ENCODE results near the gene CCDC178. TPM values are rescaled to one million over a fixed set of nuclear protein-coding genes. Genes with fewer than 3 reads are reported as not detected.

CCDC178 gene
- total RNA-seq, 2 experiments from 2014 or later = not detected

DNA sequence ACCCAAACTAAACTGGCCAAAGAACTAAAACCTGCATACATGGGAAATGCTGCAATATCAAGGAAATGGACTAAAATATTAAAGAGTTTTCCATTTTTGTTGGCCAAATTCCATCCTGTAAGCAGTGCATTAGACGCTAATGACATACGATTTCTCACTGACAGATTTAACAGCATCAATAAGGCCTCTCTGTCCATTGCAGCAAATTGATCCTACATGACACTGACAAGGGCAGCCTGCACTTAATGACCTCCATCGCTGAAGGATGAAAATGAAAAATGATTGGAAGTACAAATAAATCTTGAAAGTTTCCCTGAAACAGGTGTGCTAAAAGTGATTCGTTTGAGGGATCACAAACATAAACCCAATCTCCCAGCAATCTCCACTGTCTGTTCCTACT is 350.1 kb downstream of the CCDC178 start:
- no peak overlapping the region for H3K4me3 Mint-ChIP-seq

DNA sequence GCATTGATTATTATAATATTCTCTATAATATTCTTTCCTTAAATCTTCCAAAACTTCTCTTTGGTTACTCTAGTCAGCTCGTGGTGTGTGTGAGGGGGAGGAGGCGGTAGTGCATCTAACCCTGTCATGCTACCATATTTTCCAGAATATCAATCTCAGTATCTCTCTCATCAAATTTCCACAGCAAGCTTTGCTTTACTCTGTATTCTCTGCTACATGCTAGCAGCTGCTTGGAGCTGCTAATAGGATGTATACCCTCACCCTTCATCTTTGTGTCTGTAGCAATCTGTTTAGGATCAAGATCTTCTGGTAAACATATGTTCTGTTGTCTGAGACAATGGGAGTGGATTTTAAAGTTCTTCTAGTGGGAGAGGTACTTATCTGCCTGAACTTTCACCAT is 363.9 kb downstream of the CCDC178 start:
- intact Hi-C loops (cut with micrococcal nuclease) = no loop called here
- ChIA-PET POLR2A (no interaction called here), CTCF (no interaction called here)
- H3K27me3 Mint-ChIP-seq = no peaks in the 10 kb centered on the region
- H3K4me1 Mint-ChIP-seq (ENCODE audit: low read depth) = no peaks in the 10 kb centered on the region
- no peak overlapping the region for H3K27ac Mint-ChIP-seq
- no peaks in the 10 kb centered on the region for H3K36me3 Mint-ChIP-seq
- no peak overlapping the region for H3K4me3 Mint-ChIP-seq
- H3K9me3 Mint-ChIP-seq = peaks cover 8% of the 10 kb centered on the region
- no peak for DNase-seq

More for the DNA sequence above, 350.1 kb downstream of the CCDC178 start:
- intact Hi-C loops (cut with micrococcal nuclease) = no loop called here
- CTCF ChIA-PET = no interaction called here
- POLR2A ChIA-PET = no interaction called here
- Mint-ChIP-seq H3K27ac (no peak overlapping the region), H3K9me3 (peaks cover 3% of the 10 kb centered on the region), H3K27me3 (no peaks in the 10 kb centered on the region), H3K4me1 (ENCODE audit: low read depth) (no peaks in the 10 kb centered on the region), H3K36me3 (no peaks in the 10 kb centered on the region)
- DNase-seq = no peak

DNA sequence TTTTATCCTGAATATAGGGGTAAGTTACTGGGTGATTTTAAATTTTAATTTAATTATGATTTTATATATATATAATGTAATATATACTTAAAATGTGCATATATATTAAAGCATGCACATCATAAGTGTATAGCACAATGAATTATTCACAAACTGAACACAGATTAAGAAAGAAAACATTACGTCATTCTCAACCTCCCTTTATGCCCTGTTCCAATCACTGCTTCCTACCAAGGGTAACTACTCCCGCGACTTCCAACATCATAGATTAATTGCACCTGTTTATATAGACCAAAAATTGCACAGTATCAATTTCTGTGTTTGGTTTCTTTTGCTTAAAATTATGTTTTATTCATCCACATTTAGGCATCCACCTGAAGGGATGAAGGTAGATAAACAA is 366.4 kb downstream of the CCDC178 start:
- Mint-ChIP-seq H3K4me3 (no peak overlapping the region), H3K9me3 (peaks cover 10% of the 10 kb centered on the region), H3K36me3 (no peaks in the 10 kb centered on the region), H3K4me1 (ENCODE audit: low read depth) (no peaks in the 10 kb centered on the region), H3K27me3 (no peaks in the 10 kb centered on the region), H3K27ac (no peak overlapping the region)
- CTCF ChIA-PET = no interaction called here
- DNase-seq = no peak
- intact Hi-C loops (cut with micrococcal nuclease) = no loop called here
- POLR2A ChIA-PET = no interaction called here

DNA sequence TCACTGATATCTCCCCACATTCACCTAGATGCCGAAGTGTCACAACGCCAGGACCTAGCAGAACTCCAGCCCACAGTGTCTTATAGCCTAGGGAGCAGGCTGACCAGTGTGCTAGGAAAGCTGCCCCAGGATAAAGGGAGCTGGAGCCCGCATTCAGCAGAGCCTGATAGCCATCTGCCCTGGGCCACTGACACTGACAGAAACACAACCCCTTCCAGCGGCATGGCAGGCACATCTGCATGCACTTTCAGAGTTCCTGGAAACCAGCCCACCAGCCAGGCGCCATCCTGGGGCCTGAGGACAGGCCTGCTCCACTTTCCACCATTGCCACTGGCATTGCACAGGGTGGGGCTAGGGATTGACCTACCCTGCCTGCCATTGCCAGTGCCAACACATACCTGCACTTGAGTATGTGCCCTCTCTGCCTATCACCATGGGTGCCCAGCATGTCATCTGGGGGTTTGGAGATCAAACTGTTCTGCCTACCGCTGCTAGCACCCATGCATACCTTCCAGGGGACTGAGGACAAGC is 377.6 kb downstream of the CCDC178 start:
- H3K9me3 Mint-ChIP-seq = peaks cover 19% of the 10 kb centered on the region
- no peak overlapping the region for H3K4me3 Mint-ChIP-seq
- H3K27me3 Mint-ChIP-seq = no peaks in the 10 kb centered on the region
- DNase-seq = no peak
- intact Hi-C loops (cut with micrococcal nuclease) = no loop called here
- no peak overlapping the region for H3K27ac Mint-ChIP-seq
- H3K36me3 Mint-ChIP-seq = no peaks in the 10 kb centered on the region
- CTCF ChIA-PET = no interaction called here
- POLR2A ChIA-PET = no interaction called here
- H3K4me1 Mint-ChIP-seq (ENCODE audit: low read depth) = no peaks in the 10 kb centered on the region

DNA sequence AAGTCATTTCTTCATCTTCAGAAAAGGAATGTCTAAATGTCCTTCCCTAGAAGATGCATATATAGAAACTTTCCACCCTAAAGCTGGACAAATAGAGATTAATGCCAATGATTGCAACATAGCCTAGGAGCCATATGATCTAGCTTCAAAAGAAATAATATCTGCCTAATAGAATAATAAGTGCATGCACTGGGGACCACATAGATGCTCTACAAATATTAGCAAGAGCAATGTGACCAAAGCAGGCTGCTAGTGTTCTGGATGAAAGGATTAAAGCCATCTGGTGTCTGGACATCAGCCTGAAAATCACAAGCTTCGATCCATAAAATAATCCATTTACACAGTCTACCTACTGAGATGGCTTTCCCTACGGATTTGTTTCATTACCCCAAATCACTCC is 387.6 kb downstream of the CCDC178 start:
- DNase-seq = no peak
- Mint-ChIP-seq H3K27ac (no peak overlapping the region), H3K4me1 (ENCODE audit: low read depth) (no peaks in the 10 kb centered on the region), H3K27me3 (no peaks in the 10 kb centered on the region), H3K36me3 (no peaks in the 10 kb centered on the region), H3K4me3 (no peak overlapping the region), H3K9me3 (peaks cover 2% of the 10 kb centered on the region)
- intact Hi-C loops (cut with micrococcal nuclease) = no loop called here
- ChIA-PET CTCF (no interaction called here), POLR2A (no interaction called here)

DNA sequence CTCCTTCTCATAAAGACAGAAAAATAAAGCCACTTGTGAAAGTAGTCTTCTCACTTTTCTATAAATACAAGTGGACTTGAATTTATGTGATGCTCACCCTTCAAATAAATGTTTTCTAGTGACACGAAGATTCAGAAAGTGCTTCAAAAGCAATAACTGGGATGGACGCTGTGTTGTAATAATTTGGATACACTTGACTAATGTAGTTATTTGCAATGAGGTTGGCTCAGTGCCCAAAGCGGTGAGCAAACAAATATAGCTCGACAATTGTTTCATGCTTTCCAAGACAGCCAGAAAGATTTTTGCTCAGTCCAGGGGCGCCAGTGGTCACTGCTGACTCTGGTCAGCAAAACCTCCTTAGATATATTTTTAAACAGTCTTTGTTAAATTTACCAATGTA is 389.1 kb downstream of the CCDC178 start:
- intact Hi-C loops (cut with micrococcal nuclease) = no loop called here

DNA sequence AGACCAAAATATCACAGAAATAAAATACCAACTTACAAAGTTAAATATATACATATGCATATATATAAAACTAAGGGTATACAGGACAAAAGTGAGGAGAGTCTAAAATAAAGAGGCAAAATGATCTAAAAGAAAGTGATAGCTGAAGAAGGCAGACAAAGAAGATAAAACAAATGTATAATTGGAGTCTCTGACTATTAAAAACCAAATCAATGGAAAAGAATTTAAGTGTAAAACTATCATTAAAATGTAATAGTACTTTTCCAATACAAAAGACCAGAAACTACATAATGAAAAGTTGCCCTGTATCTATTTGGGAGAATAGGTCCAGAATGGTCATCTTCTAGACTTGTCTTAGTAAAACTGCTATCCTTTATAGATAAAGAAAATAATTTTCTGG is 400.3 kb downstream of the CCDC178 start:
- Mint-ChIP-seq H3K27me3 (no peaks in the 10 kb centered on the region), H3K9me3 (peaks cover 5% of the 10 kb centered on the region), H3K27ac (no peak overlapping the region), H3K4me3 (no peak overlapping the region), H3K4me1 (ENCODE audit: low read depth) (no peaks in the 10 kb centered on the region), H3K36me3 (no peaks in the 10 kb centered on the region)
- intact Hi-C loops (cut with micrococcal nuclease) = no loop called here
- no peak for DNase-seq
- POLR2A ChIA-PET = no interaction called here
- CTCF ChIA-PET = no interaction called here

More for the DNA sequence above, 389.1 kb downstream of the CCDC178 start:
- ChIA-PET POLR2A (no interaction called here), CTCF (no interaction called here)
- Mint-ChIP-seq H3K9me3 (peaks cover 2% of the 10 kb centered on the region), H3K36me3 (no peaks in the 10 kb centered on the region), H3K4me3 (no peak overlapping the region), H3K4me1 (ENCODE audit: low read depth) (no peaks in the 10 kb centered on the region), H3K27ac (no peak overlapping the region), H3K27me3 (no peaks in the 10 kb centered on the region)
- DNase-seq = no peak

DNA sequence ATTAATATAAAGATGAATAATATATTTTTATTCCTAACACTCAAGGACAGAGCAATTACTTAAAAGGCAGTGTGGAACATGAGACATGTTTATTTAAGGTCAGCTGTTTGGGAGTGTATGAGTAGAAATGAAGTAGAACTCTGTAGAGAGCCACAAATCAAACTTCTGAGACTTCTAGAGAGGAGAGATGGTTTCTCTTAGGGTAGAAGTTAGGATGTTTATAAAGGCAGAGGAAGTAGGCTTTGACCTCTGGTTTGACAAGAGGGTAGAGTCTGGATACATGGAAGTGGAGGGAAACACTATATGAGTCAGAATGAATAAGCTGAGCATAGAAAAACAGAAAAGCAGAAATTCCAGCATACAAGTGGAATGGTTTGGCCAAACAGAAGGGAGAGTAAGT is 405.6 kb downstream of the CCDC178 start:
- intact Hi-C loops (cut with micrococcal nuclease) = no loop called here
- Mint-ChIP-seq H3K27ac (no peak overlapping the region), H3K36me3 (no peaks in the 10 kb centered on the region), H3K4me1 (ENCODE audit: low read depth) (no peaks in the 10 kb centered on the region), H3K4me3 (no peak overlapping the region), H3K27me3 (no peaks in the 10 kb centered on the region), H3K9me3 (no peaks in the 10 kb centered on the region)
- ChIA-PET CTCF (no interaction called here), POLR2A (no interaction called here)
- no peak for DNase-seq

DNA sequence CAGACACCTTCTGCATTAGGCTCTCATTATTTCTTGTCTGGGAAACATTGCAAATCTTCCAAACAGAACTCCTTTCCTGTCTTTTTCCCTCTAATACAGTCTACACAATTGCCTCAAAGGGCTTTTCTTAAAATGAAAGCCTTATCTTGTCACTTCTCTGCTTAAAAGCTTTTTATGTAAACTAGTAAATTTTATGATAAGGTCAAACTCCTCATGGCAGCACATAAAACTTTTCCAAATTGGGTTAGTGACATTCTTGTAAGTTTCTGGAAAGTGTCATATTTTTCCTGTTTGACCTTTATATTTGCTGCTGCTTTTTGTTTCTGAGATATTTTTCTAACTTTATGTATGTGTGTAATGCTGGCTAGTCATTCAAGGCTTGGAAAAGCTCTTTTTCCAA is 406.3 kb downstream of the CCDC178 start:
- ChIA-PET CTCF (no interaction called here), POLR2A (no interaction called here)
- DNase-seq = no peak
- intact Hi-C loops (cut with micrococcal nuclease) = no loop called here
- Mint-ChIP-seq H3K27ac (no peak overlapping the region), H3K36me3 (no peaks in the 10 kb centered on the region), H3K27me3 (no peaks in the 10 kb centered on the region), H3K4me3 (no peak overlapping the region), H3K4me1 (ENCODE audit: low read depth) (no peaks in the 10 kb centered on the region), H3K9me3 (no peaks in the 10 kb centered on the region)

DNA sequence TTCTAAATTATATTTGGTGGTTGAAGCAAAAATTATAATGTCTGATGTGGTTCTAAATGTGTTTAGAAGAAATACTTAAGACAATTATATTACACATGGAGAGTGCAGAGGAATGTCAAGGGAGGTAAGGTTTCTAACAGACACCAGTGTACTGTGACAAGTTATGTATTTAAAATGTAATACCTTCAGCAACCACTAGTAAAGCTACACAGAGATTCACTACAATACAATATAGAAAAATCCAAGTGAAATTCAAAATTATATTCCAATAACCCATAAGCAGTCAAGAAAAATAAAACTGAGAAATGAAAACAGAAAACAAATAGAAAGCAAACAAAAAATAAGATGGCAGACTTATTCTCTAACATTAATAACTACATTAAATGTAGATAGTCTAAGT is 418.2 kb downstream of the CCDC178 start:
- Mint-ChIP-seq H3K4me1 (ENCODE audit: low read depth) (no peaks in the 10 kb centered on the region), H3K9me3 (peaks cover 7% of the 10 kb centered on the region), H3K27ac (no peak overlapping the region), H3K27me3 (no peaks in the 10 kb centered on the region), H3K36me3 (no peaks in the 10 kb centered on the region), H3K4me3 (no peak overlapping the region)
- CTCF ChIA-PET = no interaction called here
- POLR2A ChIA-PET = no interaction called here
- no peak for DNase-seq
- intact Hi-C loops (cut with micrococcal nuclease) = no loop called here

DNA sequence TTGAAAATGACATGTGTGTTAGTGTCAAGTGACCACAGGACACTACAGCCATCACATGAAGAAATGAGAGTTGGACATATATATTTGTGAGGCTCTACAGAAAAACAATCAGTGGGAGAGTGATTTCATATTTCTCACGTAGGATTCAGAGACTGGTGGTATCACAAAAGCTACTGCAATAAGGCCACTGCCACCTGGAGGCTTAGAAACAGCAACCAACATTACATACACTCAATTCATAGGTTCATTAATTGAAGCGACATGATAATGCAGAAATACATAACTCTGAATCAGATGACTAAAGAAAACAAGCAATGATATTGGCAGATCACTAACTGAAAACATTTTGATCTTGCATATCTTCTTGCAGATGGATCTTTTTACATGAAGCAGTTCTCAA is 419.6 kb downstream of the CCDC178 start:
- ChIA-PET POLR2A (no interaction called here), CTCF (no interaction called here)
- no peak overlapping the region for H3K27ac Mint-ChIP-seq
- no peaks in the 10 kb centered on the region for H3K27me3 Mint-ChIP-seq
- H3K4me3 Mint-ChIP-seq = no peak overlapping the region
- peaks cover 7% of the 10 kb centered on the region for H3K9me3 Mint-ChIP-seq
- no peak for DNase-seq
- intact Hi-C loops (cut with micrococcal nuclease) = no loop called here
- no peaks in the 10 kb centered on the region for H3K36me3 Mint-ChIP-seq
- no peaks in the 10 kb centered on the region for H3K4me1 Mint-ChIP-seq (ENCODE audit: low read depth)

DNA sequence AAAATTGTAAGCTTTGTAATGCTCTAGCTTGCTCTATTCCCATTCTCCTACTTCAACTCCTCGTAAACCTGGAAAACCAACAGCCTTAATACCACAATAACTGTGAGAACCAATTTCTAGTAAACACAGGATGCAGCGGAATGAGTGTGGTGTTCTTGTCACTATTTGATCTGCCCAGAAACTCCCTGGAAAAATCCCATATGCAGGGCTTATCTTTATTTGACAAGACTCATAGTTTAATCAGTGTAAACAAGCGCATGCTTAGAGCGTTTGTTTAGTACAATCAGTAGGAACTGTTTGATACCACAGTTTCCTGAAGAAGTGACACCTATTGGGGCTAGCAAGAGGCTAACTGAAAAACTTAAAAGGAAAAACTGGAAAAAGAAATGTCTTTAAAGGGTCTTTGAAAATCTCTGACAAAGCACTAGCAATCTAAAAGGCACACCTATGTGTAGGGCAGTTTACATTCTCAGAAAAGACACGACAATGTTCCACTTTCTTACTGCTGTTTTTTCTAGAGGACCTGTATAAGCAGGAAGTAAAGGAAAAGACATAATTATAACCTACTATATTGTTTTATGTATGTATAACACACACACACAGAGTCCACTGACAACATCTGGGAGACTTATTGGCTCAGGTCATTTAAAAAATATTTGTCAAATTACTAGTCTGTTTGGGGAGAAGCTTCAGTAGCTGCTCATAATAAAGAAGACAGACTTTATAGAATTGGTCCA is 426.3 kb downstream of the CCDC178 start:
- peaks cover 14% of the 10 kb centered on the region for H3K9me3 Mint-ChIP-seq
- no peak overlapping the region for H3K4me3 Mint-ChIP-seq
- no peak overlapping the region for H3K27ac Mint-ChIP-seq
- no peaks in the 10 kb centered on the region for H3K36me3 Mint-ChIP-seq
- DNase-seq = no peak
- intact Hi-C loops (cut with micrococcal nuclease) = no loop called here
- ChIA-PET CTCF (no interaction called here), POLR2A (no interaction called here)
- H3K27me3 Mint-ChIP-seq = no peaks in the 10 kb centered on the region
- no peaks in the 10 kb centered on the region for H3K4me1 Mint-ChIP-seq (ENCODE audit: low read depth)

DNA sequence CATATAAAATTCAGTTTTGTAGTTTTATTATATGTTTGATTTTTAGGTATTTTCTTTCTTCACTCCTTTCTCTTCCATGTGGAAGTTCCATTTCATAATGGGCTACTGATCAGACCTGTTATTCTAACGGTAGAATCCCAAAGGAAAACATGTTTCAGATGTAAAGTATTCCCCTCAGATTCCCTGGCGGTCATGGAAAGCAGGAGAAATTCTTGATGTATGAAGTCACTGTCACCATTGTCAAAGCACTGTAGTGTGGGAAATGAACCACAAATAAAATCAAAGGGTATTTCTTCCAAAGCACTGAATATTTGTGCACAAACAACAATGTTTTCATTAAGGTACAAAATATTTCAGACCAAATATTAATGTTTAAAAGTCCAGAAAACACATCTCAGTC is 430.4 kb downstream of the CCDC178 start:
- intact Hi-C loops (cut with micrococcal nuclease) = no loop called here
- H3K36me3 Mint-ChIP-seq = no peaks in the 10 kb centered on the region
- ChIA-PET CTCF (no interaction called here), POLR2A (no interaction called here)
- no peaks in the 10 kb centered on the region for H3K4me1 Mint-ChIP-seq (ENCODE audit: low read depth)
- no peak for DNase-seq
- H3K4me3 Mint-ChIP-seq = no peak overlapping the region
- H3K9me3 Mint-ChIP-seq = peaks cover 19% of the 10 kb centered on the region
- H3K27me3 Mint-ChIP-seq = no peaks in the 10 kb centered on the region
- no peak overlapping the region for H3K27ac Mint-ChIP-seq
